Activated CD8-positive, alpha-beta memory T cell treated with anti-CD3 and anti-CD28 coated beads for 48 hours (primary cell): ENCODE measurements around the gene LIN37.

Experiments used
- DNase-seq, 3 experiments: peaks; one replicate each; pipeline ENCODE4 v3.0.0-alpha.2; 2020; ENCODE audit warnings: low read depth in 2 of 3, low spot score in 2 of 3

The LIN37 gene

GRCh38 chr19:35748106-35749020 lies at the start of gene LIN37:
Gene LIN37, plus strand, starts transcription at chr19:35748576. Its CDS starts 149 bp downstream, at chr19:35748725.
- DNase-seq: peak; percentile 91 to 97 (median 94)

- peak; percentile 64 to 83 (median 83) for DNase-seq
These were observed 46.0 kb upstream of the LIN37 start for GRCh38 chr19:35702223-35703012.

- no peak for DNase-seq
These were observed 45.0 kb upstream of the LIN37 start for GRCh38 chr19:35703343-35703742.

GRCh38 chr19:35704218-35704617 lies 44.2 kb upstream of the LIN37 start, which contains the start of gene ZBTB32:
Gene ZBTB32, plus strand, starts transcription at chr19:35704558. Its CDS starts 10,069 bp downstream, at chr19:35714627.
- DNase-seq: no peak

- DNase-seq: no peak
These were observed 40.0 kb upstream of the LIN37 start for GRCh38 chr19:35708391-35708790.

GRCh38 chr19:35710784-35711723 lies 37.3 kb upstream of the LIN37 start:
- DNase-seq: peak in 2 of 3 experiments; percentile 56 to 65

GRCh38 chr19:35712567-35713505 lies 35.5 kb upstream of the LIN37 start:
- DNase-seq: peak; percentile 60 to 76 (median 60)

GRCh38 chr19:35713506-35713850 lies 34.9 kb upstream of the LIN37 start:
- DNase-seq: no peak

GRCh38 chr19:35713904-35714495 lies 34.4 kb upstream of the LIN37 start:
- no peak for DNase-seq

GRCh38 chr19:35714601-35715354 lies 33.6 kb upstream of the LIN37 start:
- DNase-seq: no peak

- no peak for DNase-seq
These were observed 33.0 kb upstream of the LIN37 start for GRCh38 chr19:35715355-35715809.

- DNase-seq: no peak
These were observed 32.2 kb upstream of the LIN37 start for GRCh38 chr19:35715981-35716800.

GRCh38 chr19:35716801-35717664 lies 31.3 kb upstream of the LIN37 start:
- DNase-seq: peak; percentile 65 to 89 (median 82)

- peak in 2 of 3 experiments; percentile 60 to 97 for DNase-seq
These were observed 30.6 kb upstream of the LIN37 start, which contains the start of gene KMT2B for GRCh38 chr19:35717665-35718344. Gene KMT2B, plus strand, starts transcription at chr19:35718003. Its CDS starts 16 bp downstream, at chr19:35718019.

- peak in 1 of 3 experiments; percentile 47 for DNase-seq
These were observed 29.9 kb upstream of the LIN37 start for GRCh38 chr19:35718345-35719041.
